ENCODE measurements around the gene HYCC1.

The HYCC1 gene

DNA sequence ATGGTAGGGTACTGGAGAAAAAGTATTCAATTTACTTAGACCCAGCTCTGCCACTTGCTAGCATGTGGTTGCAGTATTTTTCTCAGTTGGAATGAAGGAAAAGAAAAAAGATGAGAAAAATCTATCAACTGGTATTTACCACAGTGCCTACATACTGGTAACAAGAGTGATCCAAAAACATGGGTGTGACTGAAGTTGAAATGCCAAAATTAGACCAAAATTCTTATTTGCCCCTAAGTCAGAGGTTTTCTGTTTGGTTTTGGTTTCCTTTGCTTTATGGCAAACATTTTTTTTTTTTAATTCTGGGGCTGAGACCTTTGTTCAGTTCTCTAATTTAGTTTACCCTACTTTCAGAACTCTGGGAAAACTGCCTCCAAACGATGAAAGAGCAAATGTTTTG, 12.3 kb downstream of the HYCC1 start:
- Histone ChIP-seq H3K4me2 (ENCODE audit: low read length) (no peak overlapping the region), H3K9ac (no peak overlapping the region), H3K27me3 (ENCODE audit: control insufficient read depth, insufficient read depth, low read length) (no peaks in the 10 kb centered on the region), H3K79me2 (no peaks in the 10 kb centered on the region), H3K9me3 (ENCODE audit: control insufficient read depth, low read length) (no peaks in the 10 kb centered on the region), H3K27ac (no peak overlapping the region), H2AFZ (no peak overlapping the region), H3K4me1 (no peaks in the 10 kb centered on the region), H3K36me3 (ENCODE audit: control insufficient read depth, insufficient read depth, low read length) (no peaks in the 10 kb centered on the region), H3K4me3 (ENCODE audit: low read depth, low read length) (no peak overlapping the region)
- TF ChIP-seq, protein P1, sequence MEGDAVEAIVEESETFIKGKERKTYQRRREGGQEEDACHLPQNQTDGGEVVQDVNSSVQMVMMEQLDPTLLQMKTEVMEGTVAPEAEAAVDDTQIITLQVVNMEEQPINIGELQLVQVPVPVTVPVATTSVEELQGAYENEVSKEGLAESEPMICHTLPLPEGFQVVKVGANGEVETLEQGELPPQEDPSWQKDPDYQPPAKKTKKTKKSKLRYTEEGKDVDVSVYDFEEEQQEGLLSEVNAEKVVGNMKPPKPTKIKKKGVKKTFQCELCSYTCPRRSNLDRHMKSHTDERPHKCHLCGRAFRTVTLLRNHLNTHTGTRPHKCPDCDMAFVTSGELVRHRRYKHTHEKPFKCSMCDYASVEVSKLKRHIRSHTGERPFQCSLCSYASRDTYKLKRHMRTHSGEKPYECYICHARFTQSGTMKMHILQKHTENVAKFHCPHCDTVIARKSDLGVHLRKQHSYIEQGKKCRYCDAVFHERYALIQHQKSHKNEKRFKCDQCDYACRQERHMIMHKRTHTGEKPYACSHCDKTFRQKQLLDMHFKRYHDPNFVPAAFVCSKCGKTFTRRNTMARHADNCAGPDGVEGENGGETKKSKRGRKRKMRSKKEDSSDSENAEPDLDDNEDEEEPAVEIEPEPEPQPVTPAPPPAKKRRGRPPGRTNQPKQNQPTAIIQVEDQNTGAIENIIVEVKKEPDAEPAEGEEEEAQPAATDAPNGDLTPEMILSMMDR (IDR thresholded peaks at IDR 0.05), result no peak

DNA sequence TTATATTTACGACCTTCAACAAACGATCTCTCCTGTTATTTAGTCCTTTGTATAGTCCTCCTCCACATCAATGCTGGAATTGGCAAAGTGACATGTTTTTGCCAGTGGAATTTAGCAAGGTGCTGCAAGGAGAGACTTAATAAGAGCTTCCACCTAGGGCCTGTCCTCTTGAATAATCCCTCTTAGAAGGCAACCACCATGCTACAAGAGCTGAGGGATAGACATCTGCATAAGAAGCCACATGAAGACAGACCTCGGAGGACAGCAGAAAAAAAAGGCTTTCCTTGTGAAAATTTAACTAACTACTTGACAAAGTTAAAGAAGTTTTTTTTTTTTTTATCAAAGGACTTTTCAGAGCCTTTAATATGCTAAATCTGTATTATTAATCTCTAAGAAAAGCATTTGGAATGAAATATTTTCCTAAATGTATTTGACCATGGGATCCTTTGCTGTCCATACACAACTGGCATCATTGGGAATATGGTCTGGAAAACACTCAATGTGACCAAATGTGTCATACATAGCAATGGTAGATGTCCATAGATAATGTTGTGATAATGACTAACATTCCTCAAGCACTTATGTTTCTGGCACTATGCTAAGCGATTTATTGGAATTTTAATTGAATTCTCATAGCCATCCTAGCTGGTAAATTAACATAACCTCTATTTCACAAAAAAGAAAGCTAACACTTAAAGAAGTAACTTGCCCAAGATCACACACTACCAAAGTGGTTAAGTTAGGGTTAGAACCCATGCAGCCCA, 13.2 kb downstream of the HYCC1 start:
- H3K4me1 ChIP-seq, result no peaks in the 10 kb centered on the region

DNA sequence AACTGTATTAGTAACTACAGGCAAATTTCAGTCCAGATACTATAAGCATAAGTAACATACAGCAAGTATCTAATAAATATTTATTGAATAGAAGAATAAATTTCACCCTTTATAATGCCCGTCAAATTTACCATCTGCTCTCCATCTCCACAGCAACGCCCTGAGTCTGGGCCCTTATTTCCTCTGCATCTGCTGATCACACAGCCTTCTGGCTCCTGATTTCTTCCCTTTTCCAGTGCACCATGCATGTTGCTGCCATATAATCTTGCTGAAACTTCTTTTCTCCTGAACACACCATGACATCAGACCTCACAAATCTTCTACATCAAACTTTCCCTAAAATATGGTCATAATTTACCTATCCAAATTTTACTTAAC, 15.4 kb downstream of the HYCC1 start:
- no peak overlapping the region for H3K27ac ChIP-seq

More for the DNA sequence above, 13.2 kb downstream of the HYCC1 start:
- Histone ChIP-seq H3K36me3 (ENCODE audit: control insufficient read depth, insufficient read depth, low read length) (no peaks in the 10 kb centered on the region), H3K27ac (no peak overlapping the region), H2AFZ (no peak overlapping the region), H3K79me2 (peaks cover 1% of the 10 kb centered on the region), H3K4me2 (ENCODE audit: low read length) (no peak overlapping the region), H3K9ac (no peak overlapping the region), H3K9me3 (ENCODE audit: control insufficient read depth, low read length) (no peaks in the 10 kb centered on the region), H3K4me3 (ENCODE audit: low read depth, low read length) (no peak overlapping the region), H3K27me3 (ENCODE audit: control insufficient read depth, insufficient read depth, low read length) (no peaks in the 10 kb centered on the region)
- TF ChIP-seq, protein P1 (IDR thresholded peaks at IDR 0.05), result no peak

DNA sequence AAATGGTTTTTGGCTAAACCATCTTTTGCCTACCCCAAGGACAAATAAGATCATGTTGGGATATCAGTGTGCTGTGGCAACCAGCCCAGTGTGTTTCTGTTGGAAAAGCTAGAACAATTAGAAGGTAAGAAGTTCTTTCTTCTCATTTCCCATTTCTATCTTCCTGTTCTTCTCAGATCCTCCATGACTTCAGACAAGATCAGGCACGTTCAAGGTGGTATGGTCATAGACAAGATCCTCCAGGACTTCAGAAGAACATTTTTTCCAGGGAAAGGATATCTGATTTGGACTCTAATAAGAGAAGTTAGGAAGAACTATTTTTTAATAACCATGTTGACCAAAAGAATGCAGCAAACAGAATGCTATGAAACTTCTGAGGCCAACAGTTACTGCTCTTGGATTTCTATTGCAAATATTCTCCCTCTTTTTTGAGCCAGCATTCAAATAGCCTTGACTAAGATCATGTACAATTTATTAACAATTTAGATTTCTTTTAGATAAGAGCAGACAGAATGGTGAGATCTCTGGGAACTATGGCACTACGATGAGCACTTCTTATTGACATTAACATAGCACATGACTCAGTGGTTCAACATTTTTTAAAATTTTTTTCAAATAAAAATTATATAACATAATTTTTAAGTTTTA, 15.9 kb downstream of the HYCC1 start:
- Histone ChIP-seq H3K4me2 (ENCODE audit: low read length) (no peak overlapping the region), H3K9ac (no peak overlapping the region), H3K9me3 (ENCODE audit: control insufficient read depth, low read length) (no peaks in the 10 kb centered on the region)

More for the DNA sequence above, 15.4 kb downstream of the HYCC1 start:
- no peaks in the 10 kb centered on the region for H3K36me3 ChIP-seq (ENCODE audit: control insufficient read depth, insufficient read depth, low read length)
- no peaks in the 10 kb centered on the region for H3K4me1 ChIP-seq
- H3K79me2 ChIP-seq, result peaks cover 2% of the 10 kb centered on the region
- TF ChIP-seq, protein P1 (IDR thresholded peaks at IDR 0.05), result no peak
- H3K9ac ChIP-seq, result no peak overlapping the region
- H3K9me3 ChIP-seq (ENCODE audit: control insufficient read depth, low read length), result no peaks in the 10 kb centered on the region
- no peak overlapping the region for H2AFZ ChIP-seq
- no peak overlapping the region for H3K4me2 ChIP-seq (ENCODE audit: low read length)
- no peak overlapping the region for H3K4me3 ChIP-seq (ENCODE audit: low read depth, low read length)
- H3K27me3 ChIP-seq (ENCODE audit: control insufficient read depth, insufficient read depth, low read length), result no peaks in the 10 kb centered on the region

More for the DNA sequence above, 15.9 kb downstream of the HYCC1 start:
- TF ChIP-seq, protein P1 (IDR thresholded peaks at IDR 0.05), result no peak
- Histone ChIP-seq H3K27me3 (ENCODE audit: control insufficient read depth, insufficient read depth, low read length) (no peaks in the 10 kb centered on the region), H3K79me2 (peaks cover 2% of the 10 kb centered on the region), H3K36me3 (ENCODE audit: control insufficient read depth, insufficient read depth, low read length) (no peaks in the 10 kb centered on the region), H2AFZ (no peak overlapping the region), H3K27ac (no peak overlapping the region), H3K4me3 (ENCODE audit: low read depth, low read length) (no peak overlapping the region), H3K4me1 (no peaks in the 10 kb centered on the region)
